ENCODE data around the gene CDC45. TPM values are rescaled to one million over a fixed set of nuclear protein-coding genes. Genes with fewer than 3 reads are reported as not detected.

CDC45 gene
- polyA plus RNA-seq, 1 donor (not counting 4 experiments of a cell fraction or from before 2014, with no cell fraction given), result 22.7 TPM

DNA sequence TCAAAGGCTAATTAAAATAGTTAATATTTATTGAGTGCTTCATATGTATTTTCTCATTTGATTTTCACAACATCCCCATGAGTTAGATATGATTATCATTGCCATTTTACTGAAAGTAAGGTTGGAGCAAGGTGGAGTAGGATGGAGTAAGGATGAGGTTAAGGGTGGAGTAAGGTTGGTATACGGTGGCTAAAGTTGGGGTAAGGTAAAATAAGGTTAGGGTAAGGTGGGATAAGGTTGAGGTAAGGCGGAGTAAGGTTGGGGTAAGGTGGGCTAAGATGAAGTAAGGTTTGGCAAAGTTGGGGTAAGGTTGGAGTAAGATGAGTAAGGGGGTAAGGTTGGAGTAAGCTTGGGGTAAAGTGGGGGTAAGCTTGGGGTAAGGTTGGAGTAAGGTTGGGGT is 90.3 kb downstream of the CDC45 start:
- TF ChIP-seq, protein P1, sequence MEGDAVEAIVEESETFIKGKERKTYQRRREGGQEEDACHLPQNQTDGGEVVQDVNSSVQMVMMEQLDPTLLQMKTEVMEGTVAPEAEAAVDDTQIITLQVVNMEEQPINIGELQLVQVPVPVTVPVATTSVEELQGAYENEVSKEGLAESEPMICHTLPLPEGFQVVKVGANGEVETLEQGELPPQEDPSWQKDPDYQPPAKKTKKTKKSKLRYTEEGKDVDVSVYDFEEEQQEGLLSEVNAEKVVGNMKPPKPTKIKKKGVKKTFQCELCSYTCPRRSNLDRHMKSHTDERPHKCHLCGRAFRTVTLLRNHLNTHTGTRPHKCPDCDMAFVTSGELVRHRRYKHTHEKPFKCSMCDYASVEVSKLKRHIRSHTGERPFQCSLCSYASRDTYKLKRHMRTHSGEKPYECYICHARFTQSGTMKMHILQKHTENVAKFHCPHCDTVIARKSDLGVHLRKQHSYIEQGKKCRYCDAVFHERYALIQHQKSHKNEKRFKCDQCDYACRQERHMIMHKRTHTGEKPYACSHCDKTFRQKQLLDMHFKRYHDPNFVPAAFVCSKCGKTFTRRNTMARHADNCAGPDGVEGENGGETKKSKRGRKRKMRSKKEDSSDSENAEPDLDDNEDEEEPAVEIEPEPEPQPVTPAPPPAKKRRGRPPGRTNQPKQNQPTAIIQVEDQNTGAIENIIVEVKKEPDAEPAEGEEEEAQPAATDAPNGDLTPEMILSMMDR (optimal IDR thresholded peaks at IDR 0.05 in 1 of 3, IDR thresholded peaks at IDR 0.05 in 1 of 3, conservative IDR thresholded peaks at IDR 0.05 in 1 of 3; ENCODE audit: extremely low read depth in 1 of 3, insufficient read depth in 2 of 3, low read length in 3 of 3), result no peak
- no peak for TF ChIP-seq EZH2 (IDR thresholded peaks at IDR 0.05; ENCODE audit: low read length)
- Histone ChIP-seq H3K9ac (ENCODE audit: control insufficient read depth, extremely low read depth, insufficient read depth, low read length) (no peak overlapping the region), H3K4me3 (ENCODE audit: control insufficient read depth in 2 of 3, extremely low read depth in 1 of 3, insufficient read depth in 2 of 3, low read depth in 1 of 3, low read length in 3 of 3) (no peak overlapping the region), H3K9me3 (ENCODE audit: control insufficient read depth, low read depth, low read length) (no peaks in the 10 kb centered on the region), H3K4me2 (ENCODE audit: control insufficient read depth, extremely low read depth, insufficient read depth, low read depth, low read length) (no peak overlapping the region), H3K27me3 (ENCODE audit: control insufficient read depth, extremely low read depth, insufficient read depth, low read length) (no peaks in the 10 kb centered on the region), H3K79me2 (ENCODE audit: control insufficient read depth, insufficient read depth, low read length) (no peaks in the 10 kb centered on the region), H2AFZ (ENCODE audit: control insufficient read depth, low read length) (no peak overlapping the region), H3K4me1 (ENCODE audit: control insufficient read depth, extremely low read depth, insufficient read depth, low read length) (peaks cover 32% of the 10 kb centered on the region), H3K27ac (ENCODE audit: control insufficient read depth, insufficient read depth, low read length) (no peak overlapping the region), H3K9me1 (ENCODE audit: control insufficient read depth, extremely low read depth, insufficient read depth, low read length) (peaks cover 4% of the 10 kb centered on the region), H3K36me3 (ENCODE audit: control insufficient read depth in 2 of 2, extremely low read depth in 1 of 2, insufficient read depth in 2 of 2, low read length in 2 of 2) (no peaks in the 10 kb centered on the region), H4K20me1 (ENCODE audit: control insufficient read depth, extremely low read depth, insufficient read depth, low read length) (no peaks in the 10 kb centered on the region)
- FAIRE-seq (no peak), DNase-seq (ENCODE audit: low read depth, low spot score) (no peak)
- dilution Hi-C loops (cut with MboI; ENCODE audit: extremely low pct_ligation_motif_present, low sequenced_read_pairs), result no loop called here

Other genes starting within 250 kb of the CDC45 start
- gene CLTCL1, start 188.2 kb upstream of the CDC45 start, polyA plus RNA-seq, result 11.2 to 19.4 TPM (median 12.4 TPM) in 3 replicates
- gene HIRA, start 48.2 kb upstream of the CDC45 start, polyA plus RNA-seq, result 16.1 to 25.5 TPM (median 16.7 TPM) in 3 replicates
- 37.7 to 48.8 TPM (median 46.3 TPM) in 3 replicates for gene MRPL40, start 47.4 kb upstream of the CDC45 start, polyA plus RNA-seq
- gene C22orf39, start 32.2 kb upstream of the CDC45 start, polyA plus RNA-seq, result 9.1 to 13.8 TPM (median 12.3 TPM) in 3 replicates
- 145 to 156 TPM (median 150 TPM) in 3 replicates for gene UFD1, start 727 bp upstream of the CDC45 start, polyA plus RNA-seq
- gene CLDN5, start 44.5 kb downstream of the CDC45 start, polyA plus RNA-seq, result not detected in 3 replicates
- gene SEPTIN5, start 234.6 kb downstream of the CDC45 start, polyA plus RNA-seq, result 2.2 to 4.9 TPM (median 4.2 TPM) in 3 replicates
- 0.05 to 0.23 TPM in 2 of 3 replicates, not detected in the other for gene GP1BB, start 243.6 kb downstream of the CDC45 start, polyA plus RNA-seq